Mesenchymal stem cell (in vitro differentiated cells and primary cell): ENCODE measurements around the gene CASQ2.

Experiments used
- DNase-seq: peaks from one replicate; pipeline ENCODE4 v3.0.0-alpha.2; 2013
- H2AFZ ChIP-seq: one replicate; pipeline ENCODE4 v1.6.1; 2013; ENCODE audit warnings: low read depth, mild to moderate bottlenecking, control low read depth, inconsistent platforms, low read length, moderate library complexity
- H2AK5ac ChIP-seq: 2 replicates; pipeline ENCODE4 v1.6.1; 2013; ENCODE audit warnings: low read length, moderate library complexity, mild to moderate bottlenecking, inconsistent platforms; ENCODE audit not compliant: severe bottlenecking
- H2BK120ac ChIP-seq: one replicate; pipeline ENCODE4 v1.6.1; 2013; ENCODE audit warnings: low read depth, mild to moderate bottlenecking, inconsistent platforms, low read length, moderate library complexity
- H2BK12ac ChIP-seq, 2 experiments: one replicate each; pipeline ENCODE4 v1.6.1; 2013; ENCODE audit warnings: inconsistent platforms in 2 of 2, low read length in 2 of 2, mild to moderate bottlenecking in 2 of 2, moderate library complexity in 2 of 2, control low read depth in 1 of 2
- H2BK15ac ChIP-seq: one replicate; pipeline ENCODE4 v1.6.1; 2013; ENCODE audit warnings: mild to moderate bottlenecking, low read depth, inconsistent platforms; ENCODE audit not compliant: poor library complexity, severe bottlenecking
- H2BK5ac ChIP-seq: 2 replicates; pipeline ENCODE4 v1.6.1; 2013; ENCODE audit warnings: low read depth, mild to moderate bottlenecking, low read length, control low read depth, inconsistent platforms; ENCODE audit not compliant: poor library complexity, severe bottlenecking
- H3K14ac ChIP-seq, 2 experiments: one replicate each; pipeline ENCODE4 v1.6.1; 2013; ENCODE audit warnings: inconsistent platforms in 2 of 2, low read length in 2 of 2, control low read depth in 1 of 2, mild to moderate bottlenecking in 1 of 2, moderate library complexity in 1 of 2
- H3K18ac ChIP-seq, 2 experiments: one replicate each; pipeline ENCODE4 v1.6.1; 2013; ENCODE audit warnings: inconsistent platforms in 2 of 2, low read length in 2 of 2, control low read depth in 1 of 2, low read depth in 1 of 2, mild to moderate bottlenecking in 1 of 2
- H3K23ac ChIP-seq, 2 experiments: one replicate each; pipeline ENCODE4 v1.6.1; 2013; ENCODE audit warnings: inconsistent platforms in 2 of 2, low read length in 2 of 2, mild to moderate bottlenecking in 2 of 2, moderate library complexity in 2 of 2, control low read depth in 1 of 2
- H3K27ac ChIP-seq: 2 replicates; pipeline ENCODE4 v1.5.1; 2013; ENCODE audit warnings: mild to moderate bottlenecking, moderate library complexity, low read length, control low read depth, inconsistent platforms; ENCODE audit not compliant: poor library complexity, severe bottlenecking
- H3K27me3 ChIP-seq, 2 experiments: 2 replicates each; pipeline versions ENCODE4 v1.6.1 to v1.7.0; 2013; ENCODE audit warnings: low read length in 2 of 2, mild to moderate bottlenecking in 2 of 2, moderate library complexity in 2 of 2, control low read depth in 1 of 2, inconsistent platforms in 1 of 2; ENCODE audit not compliant: control insufficient read depth in 1 of 2, insufficient read depth in 1 of 2
- H3K36me3 ChIP-seq, 2 experiments: 2 replicates each; pipeline versions ENCODE4 v1.6.1 to v1.7.0; 2013; ENCODE audit warnings: low read length in 2 of 2, control low read depth in 1 of 2, inconsistent platforms in 1 of 2, low read depth in 1 of 2, mild to moderate bottlenecking in 1 of 2; ENCODE audit not compliant: insufficient read depth in 2 of 2, control insufficient read depth in 1 of 2
- H3K4ac ChIP-seq, 2 experiments: one replicate each; pipeline ENCODE4 v1.6.1; 2013; ENCODE audit warnings: inconsistent platforms in 2 of 2, low read length in 2 of 2, mild to moderate bottlenecking in 2 of 2, moderate library complexity in 2 of 2, control low read depth in 1 of 2, low read depth in 1 of 2
- H3K4me1 ChIP-seq: 2 replicates; pipeline ENCODE4 v1.6.1; 2013; ENCODE audit warnings: low read depth, low read length, control low read depth; ENCODE audit not compliant: control insufficient read depth, insufficient read depth
- H3K4me2 ChIP-seq: 2 replicates; pipeline ENCODE4 v1.6.1; 2013; ENCODE audit warnings: low read length, mild to moderate bottlenecking, inconsistent platforms; ENCODE audit not compliant: poor library complexity, severe bottlenecking
- H3K4me3 ChIP-seq, 2 experiments: 2 replicates each; pipeline versions ENCODE4 v1.5.1 to v1.7.0; 2013; ENCODE audit warnings: low read length in 2 of 2, mild to moderate bottlenecking in 2 of 2, control low read depth in 1 of 2, low read depth in 1 of 2; ENCODE audit not compliant: insufficient read depth in 1 of 2
- H3K79me1 ChIP-seq: replicated peaks from 2 replicates; pipeline ENCODE4 v1.6.1; 2013; ENCODE audit warnings: mild to moderate bottlenecking, control low read depth, low read length, inconsistent platforms; ENCODE audit not compliant: poor library complexity, severe bottlenecking
- H3K9ac ChIP-seq: 2 replicates; pipeline ENCODE4 v1.7.0; 2013; ENCODE audit warnings: mild to moderate bottlenecking, low read length, moderate library complexity
- H3K9me3 ChIP-seq: 2 replicates; pipeline ENCODE4 v1.7.0; 2013; ENCODE audit warnings: mild to moderate bottlenecking, low read length; ENCODE audit not compliant: control insufficient read depth
- H4K8ac ChIP-seq: one replicate; pipeline ENCODE4 v1.6.1; 2013; ENCODE audit warnings: inconsistent platforms, mild to moderate bottlenecking, low read length, moderate library complexity
- H4K91ac ChIP-seq: one replicate; pipeline ENCODE4 v1.6.1; 2013; ENCODE audit warnings: mild to moderate bottlenecking, low read length, inconsistent platforms
- WGBS: methylation state at CpG from one replicate; pipeline ENCODE4 v1.1.7; 2013; ENCODE audit warnings: mixed read lengths; 5-methylcytosine and 5-hydroxymethylcytosine counted together

CASQ2 gene

DNA sequence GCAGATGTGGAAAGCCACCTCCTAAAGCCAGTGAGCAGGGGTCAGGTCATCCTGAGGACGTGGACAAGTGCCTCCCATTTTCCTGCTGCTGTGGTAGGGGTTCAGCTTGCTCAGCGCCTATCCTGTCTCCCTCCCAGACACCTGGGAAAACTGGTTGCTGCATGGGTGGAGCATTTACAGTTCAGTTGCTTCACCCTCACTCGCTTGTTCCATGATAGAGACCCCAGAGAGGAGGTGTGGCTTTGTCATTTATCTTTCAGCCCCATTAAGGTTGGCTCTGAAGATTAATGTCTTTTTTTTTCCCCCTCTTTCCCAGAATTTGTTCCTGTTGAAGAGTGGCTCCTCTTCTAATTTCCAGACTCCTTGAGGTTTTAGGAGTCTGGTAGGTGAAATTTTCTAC lies 117.6 kb downstream of the CASQ2 start:
- peaks cover 34% of the 10 kb centered on the region for H3K4me1 ChIP-seq
- no peak overlapping the region for H2BK15ac ChIP-seq
- peak overlapping the region in 1 of 2 experiments; percentile 19 for H3K4ac ChIP-seq
- peaks cover 48% of the 10 kb centered on the region for H3K79me1 ChIP-seq
- H4K8ac ChIP-seq, result peak overlapping the region; percentile 38
- H2BK120ac ChIP-seq, result no peak overlapping the region
- no peak overlapping the region for H3K4me2 ChIP-seq
- H4K91ac ChIP-seq, result peak overlapping the region; percentile 70
- 72% methylated on average over 3 of the region's 3 CpGs for whole genome bisulfite sequencing
- no peaks in the 10 kb centered on the region for H3K27me3 ChIP-seq
- H3K9me3 ChIP-seq, result no peaks in the 10 kb centered on the region
- no peak overlapping the region for H3K9ac ChIP-seq
- H3K36me3 ChIP-seq, result peaks cover 11 to 21% of the 10 kb centered on the region in 2 experiments
- H3K23ac ChIP-seq, result no peak overlapping the region
- H2BK12ac ChIP-seq, result no peak overlapping the region
- H2BK5ac ChIP-seq, result no peak overlapping the region
- H3K4me3 ChIP-seq, result no peak overlapping the region
- no peak overlapping the region for H3K18ac ChIP-seq
- DNase-seq, result no peak
- no peak overlapping the region for H3K27ac ChIP-seq
- peak overlapping the region; percentile 91 for H2AK5ac ChIP-seq
- H2AFZ ChIP-seq, result no peak overlapping the region
- H3K14ac ChIP-seq, result no peak overlapping the region
